ENCODE measurements around the gene RNF20.

The RNF20 gene

GRCh38 chr9:101530076-101530711 lies 3.5 kb upstream of the RNF20 start:
- Histone ChIP-seq H3K4me3 (ENCODE audit: low read depth, low read length) (no peak overlapping the region), H3K4me1 (ENCODE audit: control insufficient read depth, insufficient read depth, low read length) (no peaks in the 10 kb centered on the region), H3K27ac (ENCODE audit: extremely low read depth, low read depth, low read length) (no peak overlapping the region), H3K36me3 (ENCODE audit: control insufficient read depth in 2 of 2, insufficient read depth in 1 of 2, low read length in 2 of 2) (peaks cover 0 to under 1% of the 10 kb centered on the region in 2 experiments; a peak in 1 of 3 replicates), H3K9me3 (ENCODE audit: control insufficient read depth, insufficient read depth, low read depth, low read length) (no peaks in the 10 kb centered on the region)
- TF ChIP-seq ZNF654 (tag by site-specific recombination; IDR thresholded peaks at IDR 0.05; ENCODE audit: low read depth) (peak; percentile 62), CTCF (tag by site-specific recombination; IDR thresholded peaks at IDR 0.05) (peak; percentile 35; the same call in 1 of the 2 replicates), ZNF280D (tag by site-specific recombination; IDR thresholded peaks at IDR 0.05) (no peak), ZNF335 (tag by site-specific recombination; conservative IDR thresholded peaks at IDR 0.05) (peak; percentile 47), ELK4 (IDR thresholded peaks at IDR 0.05; ENCODE audit: borderline replicate concordance, low read depth, low read length) (no peak), KLF9 (tag by site-specific recombination; IDR thresholded peaks at IDR 0.05; ENCODE audit: low read depth) (peak; percentile 83), ZNF677 (tag by site-specific recombination; IDR thresholded peaks at IDR 0.05) (peak; percentile 61)
- ChIA-PET CTCF (interaction anchor here (0.7 to 19.2 kb wide), 26 partner anchors 9 to 843 kb away, joined by 3 to 396 read pairs (median 5); partner anchors contain the start of genes MRPL50 and ZNF189), POLR2A (interaction anchor here (0.9 kb wide), 2 partner anchors 71 to 132 kb away, joined by 3 to 4 read pairs; partner anchors contain the start of genes MRPL50 and ZNF189)

GRCh38 chr9:101536351-101536750 lies 2.7 kb downstream of the RNF20 start:
- POLR2A ChIA-PET: interaction anchor here (1.2 kb wide), 1 partner anchor 138 kb away, joined by 3 read pairs; the partner anchor contains the start of genes MRPL50 and ZNF189
- TF ChIP-seq ZNF114 (tag by site-specific recombination; IDR thresholded peaks at IDR 0.05) (no peak), ZBTB49 (tag by site-specific recombination; IDR thresholded peaks at IDR 0.05; ENCODE audit: low read depth) (no peak), ZNF248 (tag by site-specific recombination; IDR thresholded peaks at IDR 0.05) (no peak), ZNF48 (tag by site-specific recombination; IDR thresholded peaks at IDR 0.05) (no peak), ZXDB (tag by site-specific recombination; IDR thresholded peaks at IDR 0.05) (no peak), ZFHX2 (tag by site-specific recombination; conservative IDR thresholded peaks at IDR 0.05) (no peak), ZNF654 (tag by site-specific recombination; IDR thresholded peaks at IDR 0.05; ENCODE audit: low read depth) (no peak), REPIN1 (tag by site-specific recombination; IDR thresholded peaks at IDR 0.05; ENCODE audit: low read depth) (no peak), ZNF211 (tag by site-specific recombination; IDR thresholded peaks at IDR 0.05; ENCODE audit: low read depth) (no peak), ZNF416 (tag by site-specific recombination; IDR thresholded peaks at IDR 0.05) (no peak), ZNF549 (tag by site-specific recombination; IDR thresholded peaks at IDR 0.05) (no peak)
- CTCF ChIA-PET: interaction anchor here (0.7 to 19.2 kb wide), 5 partner anchors 8 to 214 kb away, joined by 3 to 396 read pairs (median 4); no protein-coding TSS in a partner anchor
- no peaks in the 10 kb centered on the region for H3K4me1 ChIP-seq (ENCODE audit: control insufficient read depth, insufficient read depth, low read length)
- no peaks in the 10 kb centered on the region for H3K9me3 ChIP-seq (ENCODE audit: control insufficient read depth, insufficient read depth, low read depth, low read length)
- H3K36me3 ChIP-seq (ENCODE audit: control insufficient read depth in 2 of 2, insufficient read depth in 1 of 2, low read length in 2 of 2): peaks cover 8 to 59% of the 10 kb centered on the region in 2 experiments
- H3K4me3 ChIP-seq (ENCODE audit: low read depth, low read length): no peak overlapping the region
- H3K27ac ChIP-seq (ENCODE audit: extremely low read depth, low read depth, low read length): no peak overlapping the region

Measured in HEK293 (cell line).